Stimulated activated CD8-positive, alpha-beta memory T cell treated with anti-CD3 and anti-CD28 coated beads, Interleukin-4, amount 100 ng/mL, for 48 hours (primary cell): ENCODE data around the gene STK32B.
"Not testable (repeated sequence)": the region's sequence is repeated elsewhere in the genome, so short reads cannot be mapped to it uniquely, and the experiment has no call there.

Experiments
- DNase-seq: peaks from one replicate; pipeline ENCODE4 v3.0.0-alpha.2; 2020

Gene STK32B

DNA sequence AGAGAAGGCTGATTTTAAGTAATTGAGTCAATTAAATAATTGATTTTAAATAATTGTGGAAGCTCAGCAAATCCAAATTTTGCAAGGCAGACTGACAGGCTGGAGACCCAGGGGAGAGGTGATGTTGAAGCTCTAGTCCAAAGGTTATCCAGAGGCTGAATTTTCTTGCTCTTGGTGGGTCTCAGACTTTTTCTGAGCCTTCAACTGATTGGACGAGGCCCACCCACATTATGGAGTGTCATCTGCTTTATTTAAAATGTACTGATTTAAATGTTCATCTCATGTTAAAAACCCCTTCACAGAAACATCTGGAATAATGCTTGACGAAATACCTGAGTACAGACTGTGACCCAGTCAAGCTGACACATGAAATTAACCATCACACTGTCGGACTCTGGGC, 20.4 kb upstream of the STK32B start:
- no peak for DNase-seq

DNA sequence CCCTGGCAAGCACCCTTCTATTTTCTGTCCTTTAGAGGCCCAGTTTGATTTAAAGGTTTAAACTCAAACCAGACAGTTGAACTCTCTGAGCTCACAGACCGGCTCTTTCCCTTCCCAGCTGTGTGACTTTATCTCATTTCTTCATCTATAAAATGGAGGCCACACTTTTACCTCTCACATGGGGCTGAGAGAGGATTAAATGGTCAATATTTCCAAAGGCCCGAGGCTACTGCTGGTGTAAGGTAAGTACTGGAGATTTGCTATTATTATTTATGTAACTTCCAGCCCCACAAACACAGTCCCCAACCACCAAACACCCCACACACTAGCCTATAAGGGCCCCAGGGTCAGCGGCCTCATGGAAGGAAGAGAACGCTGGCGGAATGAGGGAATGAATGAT, 18.5 kb upstream of the STK32B start:
- no peak for DNase-seq

DNA sequence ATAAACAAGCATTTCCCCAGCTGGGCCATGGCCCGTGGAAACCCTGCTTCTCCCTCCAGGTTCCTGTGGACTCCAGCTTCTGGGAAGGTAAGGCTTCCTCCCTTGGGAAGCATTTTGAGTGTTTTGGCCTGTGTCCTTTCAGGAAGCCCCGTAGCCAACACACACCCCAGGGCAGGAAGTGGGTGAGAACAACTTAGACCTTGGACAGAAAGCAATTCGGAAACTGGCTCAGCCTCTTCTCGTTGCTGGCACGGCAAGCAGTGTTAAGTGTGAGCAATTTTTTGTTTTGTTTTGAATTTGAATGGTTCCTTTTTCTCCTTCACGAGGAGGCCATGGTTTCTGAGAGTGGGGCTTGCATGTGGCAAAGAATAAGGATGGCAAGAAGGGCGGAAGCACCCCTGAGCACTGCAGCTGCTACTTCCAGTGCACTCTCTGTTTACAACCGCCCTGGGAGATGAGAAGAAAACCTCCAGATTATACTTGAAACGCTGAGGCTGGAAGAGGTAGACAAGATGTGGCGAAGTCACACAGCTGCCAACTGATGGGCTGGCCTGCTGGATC, 17.9 kb upstream of the STK32B start:
- DNase-seq, result no peak

DNA sequence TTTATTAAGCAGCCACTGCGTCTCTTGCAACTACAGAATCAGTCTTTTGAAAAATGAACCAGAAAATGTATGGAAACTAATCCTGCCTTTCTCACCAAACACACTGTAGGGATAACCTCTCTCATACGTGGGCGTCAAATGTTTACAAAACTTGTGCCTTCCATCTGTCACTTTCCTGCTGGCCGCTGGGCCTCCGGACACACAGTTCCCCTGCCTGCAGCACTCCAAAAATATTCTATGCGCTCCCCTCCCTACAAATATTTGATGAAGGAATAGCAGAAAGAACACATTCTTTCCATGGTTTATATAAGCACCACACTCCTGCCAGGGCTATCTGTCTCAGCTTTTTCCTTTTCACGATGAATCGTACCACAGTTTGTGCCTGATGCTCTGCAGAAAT, 17.1 kb upstream of the STK32B start:
- no peak for DNase-seq

DNA sequence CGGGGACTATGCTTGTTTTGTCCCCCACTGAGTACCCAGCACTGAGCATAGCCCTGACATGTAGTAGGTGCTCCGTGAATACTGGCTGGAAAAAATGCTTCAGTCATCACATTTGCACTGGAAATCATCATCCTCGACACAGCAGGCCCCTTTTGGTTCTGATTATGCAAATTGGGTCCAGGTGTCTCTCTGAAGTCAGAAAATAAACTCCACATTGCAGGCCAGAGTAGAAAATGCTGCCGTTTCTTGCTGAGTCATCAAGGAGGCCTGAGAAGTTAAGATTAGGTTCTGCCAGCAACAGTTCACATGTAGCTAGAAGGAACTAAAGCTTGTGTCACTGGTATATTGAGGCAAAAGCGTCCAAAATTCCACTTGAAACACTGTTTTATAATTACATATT, 15.0 kb upstream of the STK32B start:
- DNase-seq, result no peak

DNA sequence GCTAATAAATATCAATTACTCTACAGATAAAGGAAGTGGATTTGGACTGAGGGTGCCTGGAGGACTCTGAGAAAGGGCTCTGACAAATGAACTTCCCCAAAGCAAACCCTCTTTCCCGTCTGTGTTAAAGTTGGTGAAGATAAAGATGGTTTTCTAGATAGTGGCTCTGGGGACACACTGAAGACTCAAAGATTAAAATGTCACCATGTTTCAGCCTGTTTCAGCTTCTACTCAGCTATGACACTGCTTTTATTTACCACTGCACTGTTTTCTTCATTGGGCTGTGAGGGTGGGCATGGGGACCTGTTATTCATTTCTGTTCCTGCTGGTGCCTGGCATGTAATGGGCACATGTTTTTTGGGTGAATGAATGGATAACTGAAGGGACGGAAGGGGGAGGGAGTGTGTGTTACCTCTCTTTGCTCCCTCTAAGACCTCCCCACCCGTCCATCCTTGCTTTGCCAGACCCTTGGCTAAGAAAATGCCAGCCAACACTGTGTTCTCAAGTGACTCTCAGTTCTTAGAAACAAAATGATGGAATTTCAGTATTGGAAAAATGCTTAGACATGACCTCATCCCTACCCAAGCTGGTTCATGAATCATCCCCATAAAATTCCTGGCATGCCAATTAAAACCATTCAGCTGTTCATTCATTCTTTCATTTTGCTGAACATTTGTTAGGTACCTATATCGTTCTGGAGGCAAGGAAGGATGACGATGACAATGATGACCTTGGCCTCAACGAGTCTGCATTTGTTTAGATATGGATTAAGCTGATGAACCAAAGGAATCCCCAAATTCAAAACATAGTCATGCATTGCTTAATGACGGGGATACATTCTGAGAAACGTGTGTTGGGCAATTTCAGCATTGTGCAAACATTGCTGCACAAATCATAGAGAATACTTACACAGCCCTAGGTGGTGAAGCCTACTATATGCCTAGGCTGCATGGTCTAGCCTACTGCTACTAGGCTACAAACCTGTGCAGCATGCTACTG, 13.4 kb upstream of the STK32B start:
- no peak for DNase-seq

DNA sequence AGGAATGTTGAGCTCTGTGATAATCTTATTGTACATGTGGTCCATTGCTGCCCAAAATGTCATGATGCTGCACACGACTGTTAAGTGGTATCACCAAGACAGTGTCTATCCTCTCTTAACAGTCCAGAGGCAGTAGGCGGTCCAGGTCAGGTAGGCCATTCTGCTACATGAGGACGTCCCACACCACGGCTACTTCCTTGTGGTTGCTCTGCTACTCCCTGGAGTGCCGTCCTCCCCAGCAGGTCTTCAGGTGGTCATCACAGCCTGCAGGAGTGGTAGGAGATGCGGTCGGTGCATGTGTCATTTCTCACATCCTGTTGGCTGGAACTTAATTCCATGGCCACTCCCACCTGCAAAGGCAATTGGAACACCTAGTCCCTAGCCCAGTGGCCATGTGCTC, 11.5 kb upstream of the STK32B start:
- DNase-seq, result no peak

DNA sequence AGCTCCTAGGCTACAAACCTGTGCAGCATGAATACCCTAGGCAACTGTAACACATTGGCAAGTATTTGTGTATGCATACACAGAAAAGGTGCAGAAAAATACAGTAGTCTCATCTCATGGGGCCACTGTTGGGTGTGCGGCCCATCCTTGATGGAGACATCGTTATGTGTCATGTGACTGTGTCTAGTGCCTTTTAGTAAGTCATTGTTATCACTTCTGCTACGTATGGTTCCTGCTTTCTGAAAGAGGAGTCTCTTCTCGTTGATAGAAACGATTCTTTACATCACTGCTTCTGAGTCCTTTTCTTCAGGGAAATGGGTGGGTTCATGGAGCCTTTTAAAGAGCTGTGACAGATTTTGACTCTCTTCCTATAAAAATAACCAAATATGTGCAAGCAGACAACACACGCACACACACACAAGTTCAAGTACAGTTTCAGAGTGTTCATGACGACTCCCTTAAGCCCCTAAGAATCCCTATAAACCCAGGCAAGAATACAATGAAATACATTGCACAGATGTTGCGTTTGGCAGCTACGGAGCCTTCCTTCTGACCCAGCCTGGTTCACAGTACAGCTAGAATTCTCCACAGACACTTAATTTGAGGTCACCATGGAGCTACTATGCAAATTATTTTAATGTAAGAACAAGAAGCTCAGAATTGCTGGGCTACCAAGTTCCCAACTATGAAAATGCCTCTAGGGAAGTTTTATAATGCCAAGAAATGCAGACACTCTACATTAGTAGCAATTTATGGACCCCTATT, 10.2 kb upstream of the STK32B start:
- no peak for DNase-seq

DNA sequence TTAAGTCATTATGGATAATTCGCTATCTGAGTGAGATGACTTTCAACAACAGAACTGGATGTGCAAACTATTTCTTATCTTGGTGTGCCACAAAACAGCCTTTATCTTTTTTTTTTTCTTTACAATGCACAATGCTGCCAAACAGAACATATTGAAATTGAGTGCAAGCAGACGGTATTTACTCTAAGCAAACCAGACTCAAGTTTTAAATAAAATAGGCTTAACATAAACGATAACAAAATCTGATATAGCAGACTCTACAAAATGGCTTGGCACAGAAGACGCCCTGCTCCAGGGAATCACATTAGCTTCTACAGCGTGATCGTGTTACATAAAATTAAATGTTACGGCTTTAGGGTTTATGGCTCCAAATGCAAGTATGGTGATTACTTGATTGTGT, 9.6 kb upstream of the STK32B start:
- no peak for DNase-seq

DNA sequence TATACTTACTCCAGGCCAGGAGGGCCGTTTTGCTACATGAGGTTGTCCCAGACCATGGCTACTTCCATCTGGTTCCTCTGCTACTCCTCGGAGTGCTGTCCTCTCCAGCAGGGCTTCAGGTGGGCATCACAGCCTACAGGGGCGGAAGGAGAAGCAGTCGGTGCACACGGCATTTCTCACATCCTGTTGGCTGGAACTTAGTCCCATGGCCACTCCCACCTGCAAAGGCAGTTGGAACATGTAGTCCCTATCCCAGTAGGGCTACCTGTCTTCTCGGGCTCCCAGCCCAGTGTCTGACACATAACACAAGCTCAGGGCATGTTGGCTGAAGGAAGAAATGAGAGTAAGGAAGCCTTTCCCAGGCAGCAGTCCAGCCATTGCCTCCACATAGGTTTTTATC, 7.7 kb upstream of the STK32B start:
- no peak for DNase-seq

DNA sequence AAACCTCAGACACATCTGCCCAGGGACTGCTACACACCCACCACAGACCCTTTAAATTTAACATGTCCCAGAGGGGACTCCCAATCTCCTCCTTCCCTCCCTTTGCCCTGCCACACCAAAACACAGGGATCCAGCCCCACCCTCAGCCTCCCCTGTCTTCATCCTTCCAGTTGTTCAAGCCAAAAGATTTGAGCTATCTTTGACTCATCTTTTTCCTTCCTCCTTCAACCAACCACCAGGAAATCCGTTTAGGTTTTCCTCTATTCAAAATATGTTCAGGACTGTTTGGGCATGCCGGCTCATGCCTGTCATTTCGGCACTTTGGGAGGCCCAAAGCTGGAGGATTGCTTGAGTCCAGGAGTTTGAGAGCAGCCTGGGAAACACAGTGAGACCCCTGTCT, 6.9 kb upstream of the STK32B start:
- no peak for DNase-seq

DNA sequence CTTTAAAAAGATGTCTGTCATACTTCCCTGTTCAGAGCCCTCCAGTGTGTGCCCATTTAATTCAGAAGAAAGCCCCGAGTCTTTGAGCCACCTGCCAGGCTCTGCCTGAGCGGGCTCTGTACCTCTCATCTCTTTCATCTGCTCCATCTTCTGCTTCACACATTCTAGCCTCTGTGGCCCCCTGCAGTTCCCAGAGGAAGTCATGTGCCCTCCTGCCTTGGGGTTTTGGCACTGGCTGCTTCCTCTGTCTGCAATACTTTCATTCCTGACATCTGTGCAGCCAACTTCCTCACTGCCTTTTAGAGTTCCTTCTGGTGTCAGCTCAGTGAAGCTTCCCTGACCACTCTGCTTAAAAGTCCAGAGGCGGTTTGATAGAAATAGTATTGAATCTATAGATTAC, 6.2 kb upstream of the STK32B start:
- no peak for DNase-seq

DNA sequence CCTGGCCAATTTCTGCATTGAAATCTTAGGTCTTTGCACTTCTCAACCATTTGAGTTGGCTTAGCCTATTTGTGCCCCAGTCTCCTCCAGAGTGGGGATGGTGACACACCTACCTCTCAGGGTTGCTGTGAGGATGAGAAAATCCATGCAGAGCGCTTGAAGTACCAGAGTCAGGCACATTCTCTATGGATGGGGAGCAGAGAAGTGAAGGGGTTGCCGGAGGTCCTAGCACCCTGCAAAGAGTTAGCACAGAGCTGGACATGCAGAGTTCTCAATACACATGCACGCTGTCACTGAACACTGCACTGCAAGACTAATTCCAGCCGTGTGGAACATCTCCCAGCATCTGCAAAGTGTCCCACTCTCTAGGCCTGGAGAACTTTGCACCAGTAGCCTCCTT, 2.6 kb upstream of the STK32B start:
- no peak for DNase-seq

DNA sequence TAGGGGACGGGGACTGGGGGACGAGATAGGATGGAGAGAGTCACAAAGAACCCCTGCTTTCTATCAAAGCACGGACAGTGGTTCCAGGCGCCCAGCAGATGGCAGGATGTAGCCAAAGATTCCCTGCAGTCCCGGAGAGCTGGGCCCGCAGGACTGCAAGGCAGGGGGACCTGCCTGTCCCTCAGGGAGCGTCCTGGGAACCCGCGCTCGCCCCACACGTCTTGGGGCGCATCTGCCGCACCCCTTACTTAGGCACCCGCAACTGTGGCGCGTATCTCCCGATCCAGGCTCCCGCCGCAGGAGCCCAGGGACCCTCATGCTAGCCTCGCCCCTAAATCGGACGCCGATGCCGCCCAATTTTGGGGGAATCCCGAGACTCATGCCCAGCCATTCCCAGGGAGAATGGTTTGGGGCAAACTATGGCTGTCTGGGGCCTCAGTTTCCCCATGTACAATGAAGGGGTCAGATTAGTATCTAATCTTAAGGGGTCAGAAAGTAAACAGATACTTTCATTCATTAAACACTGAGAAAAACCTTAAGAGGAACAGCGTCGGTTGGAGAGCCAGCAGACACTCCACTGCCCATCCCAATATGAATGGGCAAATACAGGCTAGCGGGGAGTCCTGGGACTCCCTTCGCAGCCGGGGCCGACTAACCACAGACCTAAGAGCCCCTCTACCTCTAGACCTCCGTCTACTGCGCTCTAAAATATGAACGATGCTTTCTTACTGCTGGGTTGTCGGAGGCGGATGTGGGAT, 581 bp upstream of the STK32B start:
- peak; percentile 57 for DNase-seq

DNA sequence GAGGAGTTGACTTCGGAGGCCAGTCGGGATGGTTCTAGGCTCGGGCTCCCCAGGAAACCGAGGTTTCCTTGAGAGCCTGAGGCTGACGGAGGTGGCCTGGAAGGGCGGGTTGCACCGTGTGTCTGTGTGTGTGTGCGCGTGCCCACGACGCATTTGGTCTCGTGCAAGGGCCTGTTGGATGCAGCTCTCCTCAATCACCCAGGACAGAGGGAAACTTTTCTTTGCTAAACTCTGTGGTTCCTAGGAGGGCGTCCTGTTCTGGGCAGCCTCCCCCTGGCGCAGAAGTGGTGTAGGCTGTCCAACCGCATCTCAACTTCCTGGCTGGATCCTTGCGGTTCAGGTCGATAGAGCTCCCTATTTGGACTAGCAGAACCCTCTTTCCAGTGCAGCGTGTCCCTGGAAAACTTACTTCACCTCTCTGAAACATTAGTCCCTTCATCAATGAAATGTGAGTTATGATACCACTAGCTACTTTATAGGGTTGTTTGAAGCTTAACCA, 973 bp downstream of the STK32B start:
- DNase-seq, result no peak

DNA sequence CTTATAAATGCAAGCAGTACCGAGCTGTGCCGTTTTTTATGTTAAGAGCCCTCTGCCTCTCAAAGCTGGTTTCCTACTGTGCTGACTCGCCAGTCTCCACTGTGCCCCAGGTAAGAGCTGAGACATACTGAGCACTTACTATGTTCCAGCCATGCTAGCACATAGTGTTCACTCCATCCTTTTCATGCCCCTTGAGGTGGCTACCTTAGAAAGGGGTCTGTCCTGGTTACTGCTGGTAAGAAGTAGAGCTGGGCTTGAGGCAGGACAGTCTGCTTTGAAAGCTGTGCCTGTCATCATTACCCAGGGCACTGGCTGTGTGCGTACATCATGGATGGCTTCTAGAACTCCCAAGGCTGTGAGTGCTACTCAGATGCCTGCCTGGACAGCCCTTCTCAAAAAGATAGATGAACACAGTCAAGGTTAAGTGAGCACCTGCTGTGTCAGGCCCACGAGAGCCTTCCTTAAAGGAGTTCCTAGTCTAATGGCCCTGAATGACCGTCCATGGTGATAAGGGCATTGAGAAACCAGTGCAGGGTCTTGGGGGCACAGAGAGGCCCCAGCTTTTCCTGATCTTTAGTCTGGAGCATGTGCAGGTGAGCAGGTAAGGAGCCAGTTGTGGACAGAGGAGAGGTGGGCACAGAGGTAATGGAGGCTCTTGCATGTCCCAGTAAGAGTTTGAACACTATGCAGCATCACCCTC, 1.6 kb downstream of the STK32B start:
- DNase-seq, result no peak

DNA sequence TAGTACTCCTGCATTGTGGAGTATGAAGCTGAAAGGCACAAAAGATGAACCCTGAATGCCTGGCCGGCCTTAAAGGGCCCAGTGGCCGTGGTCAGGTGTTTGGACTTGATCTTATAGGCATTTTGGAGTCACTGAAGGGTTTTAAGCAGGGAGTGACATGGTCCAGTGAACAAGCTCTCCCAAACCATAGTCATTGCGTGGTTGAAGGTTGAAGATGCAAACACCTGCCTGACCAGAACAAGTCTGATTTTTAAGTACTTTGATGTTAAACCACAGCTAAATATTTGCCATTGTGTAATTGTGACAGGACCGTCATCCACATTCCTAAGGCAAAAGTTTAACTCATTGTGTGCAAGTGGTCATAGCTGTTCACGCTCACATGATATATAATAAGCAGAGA, 3.3 kb downstream of the STK32B start:
- no peak for DNase-seq

DNA sequence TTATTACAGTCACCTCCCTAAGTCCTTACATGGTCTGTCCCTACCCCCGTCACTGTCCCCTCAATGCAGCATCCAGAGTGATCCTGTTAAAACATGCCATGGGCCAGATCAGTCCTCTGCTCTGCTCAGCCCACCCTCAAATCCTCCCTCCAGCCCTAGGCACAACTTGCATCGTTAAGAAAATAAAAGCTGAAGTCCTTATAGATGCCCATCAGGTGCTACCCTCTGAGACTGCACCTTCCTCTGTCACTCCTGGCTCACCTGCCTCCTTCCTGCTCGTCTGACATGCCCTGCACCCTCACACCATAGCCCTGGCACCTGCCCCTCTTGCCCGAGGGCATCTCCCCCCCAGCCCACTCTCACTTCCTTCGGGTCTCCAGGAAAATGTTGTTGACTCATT, 4.1 kb downstream of the STK32B start:
- no peak for DNase-seq

DNA sequence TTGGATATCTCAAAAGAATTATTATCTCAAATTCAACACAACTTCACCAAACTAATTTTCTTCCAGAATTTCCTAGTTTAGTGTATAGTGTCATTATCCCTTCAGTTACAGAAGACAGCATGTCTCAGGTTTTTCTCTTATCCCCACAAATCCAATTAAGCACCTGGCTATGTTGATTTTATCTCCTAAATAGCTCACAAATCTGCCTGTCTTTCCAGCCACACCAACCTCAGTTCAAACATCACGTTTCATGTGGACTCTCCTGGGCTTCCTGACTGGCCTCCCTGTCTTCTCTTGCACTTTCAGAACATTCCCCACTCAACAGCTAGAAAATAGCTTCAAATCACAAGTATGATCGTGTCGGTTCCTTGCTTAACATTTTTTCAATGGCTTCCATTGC, 14.8 kb downstream of the STK32B start:
- DNase-seq, result no peak

DNA sequence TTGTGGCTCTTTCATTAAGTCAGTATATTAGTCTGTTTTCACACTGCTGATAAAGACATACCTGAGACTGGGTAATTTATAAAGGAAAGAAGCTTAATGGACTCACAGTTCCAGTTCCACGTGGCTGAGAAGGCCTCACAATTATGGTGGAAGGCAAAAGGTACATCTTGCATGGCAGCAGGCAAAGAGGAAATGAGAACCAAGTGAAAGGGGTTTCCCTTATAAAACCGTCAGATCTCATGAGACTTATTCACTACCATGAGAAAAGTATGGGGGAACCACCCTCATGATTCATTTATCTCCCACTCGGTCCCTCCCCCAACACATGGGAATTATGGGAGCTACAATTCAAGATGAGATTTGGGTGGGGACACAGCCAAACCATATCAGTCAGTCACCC, 15.7 kb downstream of the STK32B start:
- not testable (repeated sequence) for DNase-seq

DNA sequence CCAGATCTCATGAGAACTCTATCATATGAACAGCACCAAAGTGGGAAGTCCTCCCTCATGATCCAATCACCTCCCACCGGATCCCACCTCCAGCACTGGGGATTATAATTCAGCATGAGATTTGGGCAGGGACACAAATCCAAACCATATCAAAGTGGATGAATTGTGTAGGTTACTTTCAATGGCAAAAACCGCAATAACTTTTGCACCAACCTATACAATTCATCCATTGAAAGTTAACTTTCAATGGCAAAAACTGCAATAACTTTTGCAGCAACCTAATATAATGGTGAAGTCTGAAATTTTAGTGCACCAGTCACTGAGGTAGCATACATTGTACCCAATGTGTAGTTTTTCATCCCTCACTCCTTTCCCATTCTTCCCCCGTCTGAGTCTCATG, 16.6 kb downstream of the STK32B start:
- no peak for DNase-seq

DNA sequence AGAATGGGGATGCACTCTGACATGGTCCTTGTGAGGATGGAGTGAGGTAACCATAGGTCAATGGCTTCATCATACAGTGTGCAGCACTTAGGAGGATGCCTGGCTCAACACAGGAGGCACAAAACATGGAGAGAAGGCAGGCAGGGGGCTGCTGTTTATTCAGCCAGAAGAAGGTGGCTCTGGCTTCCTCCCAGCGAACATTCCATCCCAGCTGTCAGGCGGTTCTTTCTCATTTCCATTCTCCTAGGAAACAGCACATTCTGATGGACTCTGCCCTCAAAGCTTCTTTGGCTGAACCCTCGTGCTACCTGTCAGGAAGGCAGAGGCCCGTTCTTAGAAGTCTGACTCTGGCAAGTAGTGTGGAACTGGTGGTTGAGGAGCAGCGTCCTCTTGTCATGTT, 18.6 kb downstream of the STK32B start:
- no peak for DNase-seq
